ENCODE results near the gene PNKD.

PNKD gene

GRCh38 chr2:218343591-218343990, 73.3 kb downstream of the PNKD start:
- ATAC-seq (no peak), DNase-seq (no peak)

- ATAC-seq = no peak
These were observed 73.9 kb downstream of the PNKD start for GRCh38 chr2:218344090-218344754.

GRCh38 chr2:218344755-218345417, 74.6 kb downstream of the PNKD start:
- no peak for ATAC-seq
- no peak for DNase-seq

More at GRCh38 chr2:218344090-218344754, 73.9 kb downstream of the PNKD start:
- DNase-seq = no peak

GRCh38 chr2:218345491-218346236, 75.3 kb downstream of the PNKD start:
- no peak for DNase-seq
- no peak for ATAC-seq

GRCh38 chr2:218347172-218347571, 76.9 kb downstream of the PNKD start:
- no peak for ATAC-seq

GRCh38 chr2:218354045-218354444, 83.7 kb downstream of the PNKD start:
- DNase-seq (no peak), ATAC-seq (no peak)

More at GRCh38 chr2:218347172-218347571, 76.9 kb downstream of the PNKD start:
- DNase-seq = no peak

- no peak for ATAC-seq
- DNase-seq = no peak
These were observed 84.6 kb downstream of the PNKD start for GRCh38 chr2:218354850-218355443.

- ATAC-seq (no peak), DNase-seq (no peak)
These were observed 87.2 kb downstream of the PNKD start for GRCh38 chr2:218357236-218358177.

GRCh38 chr2:218360453-218360852, 90.1 kb downstream of the PNKD start:
- ATAC-seq = no peak

GRCh38 chr2:218362606-218363005, 92.3 kb downstream of the PNKD start:
- DNase-seq (no peak), ATAC-seq (no peak)

More at GRCh38 chr2:218360453-218360852, 90.1 kb downstream of the PNKD start:
- DNase-seq = no peak

GRCh38 chr2:218363736-218364135, 93.4 kb downstream of the PNKD start:
- ATAC-seq = no peak
- DNase-seq = no peak

- DNase-seq (no peak), ATAC-seq (no peak)
These were observed 93.9 kb downstream of the PNKD start for GRCh38 chr2:218364196-218364595.

GRCh38 chr2:218366621-218367414, 96.5 kb downstream of the PNKD start:
- DNase-seq = no peak
- no peak for ATAC-seq

GRCh38 chr2:218367415-218368149, 97.3 kb downstream of the PNKD start:
- DNase-seq (peak; percentile 84), ATAC-seq (peak; percentile 98)

GRCh38 chr2:218368150-218368528, 97.8 kb downstream of the PNKD start:
- DNase-seq (no peak), ATAC-seq (no peak)

GRCh38 chr2:218368621-218369153, 98.4 kb downstream of the PNKD start:
- DNase-seq (no peak), ATAC-seq (no peak)

- DNase-seq (no peak), ATAC-seq (no peak)
These were observed 99.0 kb downstream of the PNKD start for GRCh38 chr2:218369330-218369729.

- ATAC-seq (no peak), DNase-seq (no peak)
These were observed 100.2 kb downstream of the PNKD start for GRCh38 chr2:218370410-218371063.

- DNase-seq = no peak
- ATAC-seq = no peak
These were observed 101.6 kb downstream of the PNKD start for GRCh38 chr2:218371983-218372350.

Data from stimulated activated naive CD8-positive, alpha-beta T cell treated with anti-CD3 and anti-CD28 coated beads, Interleukin-15, Interleukin-2, amounts not matched to agents 100 U/mL and 50 U/mL, for 24 hours (primary cell).